Heart right ventricle (tissue), 16 donors: ENCODE measurements around the gene DRG1. TPM values are rescaled to one million over a fixed set of nuclear protein-coding genes. Genes with fewer than 3 reads are reported as not detected.
A peak's percentile ranks its signal among the peaks of the same experiment; 100 is the strongest.
"Not testable (repeated sequence)": the region's sequence is repeated elsewhere in the genome, so short reads cannot be mapped to it uniquely, and the experiment has no call there.

Experiments
- ATAC-seq, 8 donors: fragments of 200-7000 bp; cut with Tn5 transposase; one replicate each; pipeline ENCODE4 v1.9.1; 2020; ENCODE audit warnings: mild to moderate bottlenecking in 8 of 8, moderate library complexity in 8 of 8, moderate number of reproducible peaks in 1 of 8
- DNase-seq, 2 donors: peaks; one replicate each; pipeline ENCODE4 v3.0.0-alpha.2; 2020
- H3K27ac ChIP-seq, 10 donors: fragments of 200-600 bp; sonication (generic) in 2 of 10; one replicate each; pipeline versions ENCODE4 v1.5.0 to v1.8.0; 2020 to 2022; ENCODE audit warnings: mild to moderate bottlenecking in 3 of 10
- H3K27me3 ChIP-seq, 7 donors: fragments of 200-600 bp; one replicate each; pipeline ENCODE4 v1.8.0; 2021 to 2022; ENCODE audit warnings: mild to moderate bottlenecking in 2 of 7
- H3K36me3 ChIP-seq, 9 donors: fragments of 200-600 bp; sonication (generic) in 1 of 9; one replicate each; pipeline versions ENCODE4 v1.5.0 to v1.8.0; 2020 to 2022; ENCODE audit warnings: mild to moderate bottlenecking in 2 of 9
- H3K4me1 ChIP-seq, 9 donors: fragments of 200-600 bp; sonication (generic) in 1 of 9; one replicate each; pipeline versions ENCODE4 v1.5.0 to v1.8.0; 2020 to 2022; ENCODE audit warnings: mild to moderate bottlenecking in 4 of 9
- H3K4me3 ChIP-seq, 10 donors: fragments of 200-600 bp; sonication (generic) in 2 of 10; one replicate each; pipeline versions ENCODE4 v1.5.0 to v1.8.0; 2020 to 2022; ENCODE audit warnings: mild to moderate bottlenecking in 7 of 10, moderate library complexity in 2 of 10
- H3K9me3 ChIP-seq, 11 donors: fragments of 200-600 bp in 10 of 11; sonication (generic) in 2 of 11; one replicate each; pipeline versions ENCODE4 v1.5.0 to v1.8.0; 2013 to 2022; ENCODE audit warnings: mild to moderate bottlenecking in 2 of 11, control low read depth in 1 of 11, moderate library complexity in 1 of 11
- WGBS, 2 donors: extraction: QIAGEN DNeasy Blood & Tissue Kit; methylation state at CpG; one replicate each; pipeline ENCODE4 v1.1.7; 2013; ENCODE audit warnings: inconsistent platforms in 1 of 2; 5-methylcytosine and 5-hydroxymethylcytosine counted together
- intact Hi-C, 10 donors: fragments of 100-400 bp; cut with DNase I; formaldehyde crosslinking; loops; one replicate each; pipeline versions ENCODE4 v1.11.1 to v1.14.2; 2022
- polyA plus RNA-seq, 2 donors: library from polyadenylated mRNA; stranded (reverse); fragments of 200-250 nt; gene quantifications; one replicate each; pipeline ENCODE4 v1.2.3, GENCODE V29; 2013
- total RNA-seq, 10 donors: library from RNA; stranded (reverse); fragmentation: NEBNext Ultra II Directional in 3 of 10; extraction: Animal tissue kit (Norgen Biotek cat#: 25700) in 3 of 10; gene quantifications; one replicate each; pipeline versions ENCODE4 v1.2.1 to v1.2.4, GENCODE V29; 2021 to 2023
- TF ChIP-seq, protein P1 (sequence below), 9 donors: fragments of 200-600 bp; sonication (generic) in 2 of 9; IDR thresholded peaks; one replicate each; pipeline versions ENCODE4 v1.5.0 to v1.8.0; 2021 to 2022; ENCODE audit warnings: antibody characterized with exemption in 9 of 9, mild to moderate bottlenecking in 5 of 9, moderate library complexity in 1 of 9
- donor health status: Arrhythmogenic right ventricular cardiomyopathy.
- donor health status: ischemic (EF 13 %, LVEDD 7.1; RV severe dilation, severe dysfunction).
- donor health status: healthy with polysubstance abuse.
- donor health status: DM: no; HTN: yes; CAD: no.
- donor health status: DM: no; HTN: no; CAD: no.
- donor health status: ischemic (EF 25% LVEDD 6.9; RV normal size, moderate dysfunction).
- donor health status: ischemic (EF 25% LVEDD 5.7; RV mildly dilated, moderate dysfunction).
- donor health status: healthy.
- donor health status: DM: yes; HTN: yes; CAD: no.
- donor health status: Ischemic cardiomyopathy.
- donor health status: ischemic (EF 35%, LVEDD 5.7; RV mildly dilated, moderate dysfunction).
- donor health status: nonischemic (EF 11% LVEDD 7.7; RV severe dilation, severe dysfunction).
- donor health status: DM: yes; HTN: yes; CAD: no.
- donor health status: PGD.
- donor health status: ischemic (EF 29% LVEDD 5.4; RV normal size, mild dysfunction).
- donor health status: nonischemic (EF 23%, LVEDD 6.1; RV moderate dilation, normal function).

Gene DRG1
- total and polyA plus RNA-seq, 12 donors = 50.4 to 76.7 (median 61.2) TPM

DNA sequence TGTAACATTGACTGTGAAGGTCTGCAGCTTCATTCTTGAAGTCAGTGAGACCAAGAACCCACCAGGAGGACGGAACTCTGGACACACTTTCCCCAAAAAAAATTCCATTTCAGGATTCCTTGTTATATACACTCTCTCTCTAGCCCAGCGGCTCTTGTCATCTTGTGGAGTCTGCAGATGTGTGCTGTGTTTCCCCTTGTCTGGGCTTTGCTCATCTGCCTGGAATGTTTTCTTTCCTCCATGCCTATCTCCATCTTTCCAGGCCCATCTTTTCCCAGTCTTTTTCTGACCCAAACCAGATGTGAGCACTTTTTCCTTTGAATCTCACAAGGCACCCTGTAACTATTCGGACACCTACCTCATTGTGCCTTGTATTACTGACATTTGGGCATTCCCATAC lies 5.1 kb upstream of the DRG1 start:
- Histone ChIP-seq H3K4me3 (no peak overlapping the region), H3K27me3 (no peaks in the 10 kb centered on the region), H3K36me3 (no peaks in the 10 kb centered on the region), H3K4me1 (peaks cover 0 to 8% (median 5%) of the 10 kb centered on the region in 9 donors), H3K27ac (no peak overlapping the region), H3K9me3 (no peaks in the 10 kb centered on the region)
- no peak for ATAC-seq
- DNase-seq = no peak
- 67 to 71% methylated on average over 3 of the region's 3 CpGs for WGBS, 2 donors
- intact Hi-C loops = no loop called here
- TF ChIP-seq, protein P1, sequence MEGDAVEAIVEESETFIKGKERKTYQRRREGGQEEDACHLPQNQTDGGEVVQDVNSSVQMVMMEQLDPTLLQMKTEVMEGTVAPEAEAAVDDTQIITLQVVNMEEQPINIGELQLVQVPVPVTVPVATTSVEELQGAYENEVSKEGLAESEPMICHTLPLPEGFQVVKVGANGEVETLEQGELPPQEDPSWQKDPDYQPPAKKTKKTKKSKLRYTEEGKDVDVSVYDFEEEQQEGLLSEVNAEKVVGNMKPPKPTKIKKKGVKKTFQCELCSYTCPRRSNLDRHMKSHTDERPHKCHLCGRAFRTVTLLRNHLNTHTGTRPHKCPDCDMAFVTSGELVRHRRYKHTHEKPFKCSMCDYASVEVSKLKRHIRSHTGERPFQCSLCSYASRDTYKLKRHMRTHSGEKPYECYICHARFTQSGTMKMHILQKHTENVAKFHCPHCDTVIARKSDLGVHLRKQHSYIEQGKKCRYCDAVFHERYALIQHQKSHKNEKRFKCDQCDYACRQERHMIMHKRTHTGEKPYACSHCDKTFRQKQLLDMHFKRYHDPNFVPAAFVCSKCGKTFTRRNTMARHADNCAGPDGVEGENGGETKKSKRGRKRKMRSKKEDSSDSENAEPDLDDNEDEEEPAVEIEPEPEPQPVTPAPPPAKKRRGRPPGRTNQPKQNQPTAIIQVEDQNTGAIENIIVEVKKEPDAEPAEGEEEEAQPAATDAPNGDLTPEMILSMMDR (IDR thresholded peaks at IDR 0.05) = no peak

DNA sequence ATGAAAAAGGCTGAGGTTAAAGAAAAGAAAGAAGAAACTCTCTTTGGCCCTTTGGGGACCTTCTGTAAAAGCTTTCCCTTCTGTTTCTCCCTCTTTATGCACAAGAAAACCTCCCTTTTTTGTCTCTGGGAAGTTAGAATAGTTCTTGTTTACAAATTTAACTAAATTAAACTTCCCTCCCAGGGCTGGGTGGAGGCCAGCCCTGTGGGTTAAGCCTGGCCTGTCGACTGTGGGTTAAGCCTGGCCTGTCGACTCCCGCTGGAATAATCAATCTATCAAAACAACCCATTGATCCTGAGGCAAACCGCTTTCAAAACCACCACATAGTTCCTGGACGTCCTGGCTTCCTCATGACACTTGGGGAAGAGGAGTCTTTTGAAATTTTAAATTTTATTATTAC lies 1.2 kb upstream of the DRG1 start:
- 76 to 83% methylated on average over 5 of the region's 5 CpGs for WGBS, 2 donors
- no peak for DNase-seq
- TF ChIP-seq, protein P1 (IDR thresholded peaks at IDR 0.05) = no peak
- ATAC-seq = no peak
- H3K36me3 ChIP-seq = peaks cover 0 to 27% (median 16%) of the 10 kb centered on the region in 9 donors
- H3K9me3 ChIP-seq = no peaks in the 10 kb centered on the region
- no peaks in the 10 kb centered on the region for H3K27me3 ChIP-seq
- H3K4me1 ChIP-seq = peaks cover 0 to 26% (median 18%) of the 10 kb centered on the region in 9 donors
- H3K4me3 ChIP-seq = no peak overlapping the region
- peak overlapping the region in 2 of 10 donors; percentile 88 to 94 for H3K27ac ChIP-seq
- intact Hi-C loops = loop anchor here in 6 of 10 donors (2.0 to 5.0 kb wide), 2 partner anchors 51 kb away; partner anchors contain the start of gene PATZ1 (in 6 of the 6)

DNA sequence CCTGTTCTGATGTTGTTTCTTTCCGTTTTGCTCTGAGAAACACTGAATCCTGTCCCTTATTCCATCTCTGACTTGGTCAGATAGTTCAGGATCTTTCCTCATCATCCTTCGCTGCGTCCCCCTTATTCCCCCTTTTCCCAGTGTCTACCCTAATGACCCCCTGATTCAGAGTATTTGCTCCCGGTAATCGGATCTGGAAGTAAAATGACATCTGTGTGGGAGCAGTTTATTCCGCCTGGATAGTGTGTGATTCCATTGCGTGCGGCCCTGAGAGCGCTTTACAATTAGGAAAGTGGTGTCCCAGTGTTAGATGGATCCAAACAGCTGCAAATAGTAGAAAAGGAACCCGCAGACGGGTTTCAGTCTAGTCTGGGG lies 606 bp downstream of the DRG1 start:
- intact Hi-C loops = loop anchor here in 1 of 10 donors (10.0 kb wide), 1 partner anchor 65 kb away; no protein-coding TSS in a partner anchor

DNA sequence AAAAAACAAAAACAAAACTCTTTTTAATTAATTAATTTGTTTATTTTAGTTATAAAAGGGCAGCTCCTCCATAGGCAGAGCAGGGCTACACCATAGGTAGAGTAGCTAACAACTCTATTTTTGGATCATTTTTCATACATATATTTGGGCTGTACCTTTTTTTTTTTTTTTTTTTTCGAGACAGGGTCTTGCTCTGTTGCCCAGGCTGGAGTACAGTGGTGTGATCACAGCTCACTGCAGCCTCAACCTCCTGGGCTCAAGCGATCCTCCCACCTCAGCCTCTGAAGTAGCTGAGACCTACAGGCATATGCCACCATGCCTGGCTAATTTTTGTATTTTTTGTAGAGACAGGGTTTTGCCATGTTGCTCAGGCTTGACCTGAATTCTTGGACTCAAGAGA lies 2.9 kb downstream of the DRG1 start:
- H3K9me3 ChIP-seq, H3K27me3 ChIP-seq, H3K4me3 ChIP-seq, H3K27ac ChIP-seq, ATAC-seq, DNase-seq: not testable (repeated sequence)
- Histone ChIP-seq H3K4me1 (peaks cover 0 to 30% (median 18%) of the 10 kb centered on the region in 9 donors), H3K36me3 (peaks cover 0 to 68% (median 42%) of the 10 kb centered on the region in 9 donors)
- 82 to 92% methylated on average over 2 of the region's 2 CpGs for WGBS, 2 donors
- intact Hi-C loops = loop anchor here in 1 of 10 donors (10.0 kb wide), 1 partner anchor 62 kb away; no protein-coding TSS in a partner anchor

More for the DNA sequence above, 606 bp downstream of the DRG1 start:
- H3K9me3 ChIP-seq = no peaks in the 10 kb centered on the region
- H3K36me3 ChIP-seq = peaks cover 0 to 45% (median 29%) of the 10 kb centered on the region in 9 donors
- H3K4me1 ChIP-seq = peaks cover 0 to 26% (median 18%) of the 10 kb centered on the region in 9 donors
- H3K4me3 ChIP-seq = peak overlapping the region; percentile 70 to 100 (median 84)
- 2 to 3% methylated on average over 11 of the region's 11 CpGs for WGBS, 2 donors
- H3K27me3 ChIP-seq = no peaks in the 10 kb centered on the region
- DNase-seq = no peak
- H3K27ac ChIP-seq = peak overlapping the region; percentile 71 to 94 (median 88)
- peak in 4 of 8 donors; percentile 5 to 19 (median 16) for ATAC-seq
- TF ChIP-seq, protein P1 (IDR thresholded peaks at IDR 0.05) = no peak

DNA sequence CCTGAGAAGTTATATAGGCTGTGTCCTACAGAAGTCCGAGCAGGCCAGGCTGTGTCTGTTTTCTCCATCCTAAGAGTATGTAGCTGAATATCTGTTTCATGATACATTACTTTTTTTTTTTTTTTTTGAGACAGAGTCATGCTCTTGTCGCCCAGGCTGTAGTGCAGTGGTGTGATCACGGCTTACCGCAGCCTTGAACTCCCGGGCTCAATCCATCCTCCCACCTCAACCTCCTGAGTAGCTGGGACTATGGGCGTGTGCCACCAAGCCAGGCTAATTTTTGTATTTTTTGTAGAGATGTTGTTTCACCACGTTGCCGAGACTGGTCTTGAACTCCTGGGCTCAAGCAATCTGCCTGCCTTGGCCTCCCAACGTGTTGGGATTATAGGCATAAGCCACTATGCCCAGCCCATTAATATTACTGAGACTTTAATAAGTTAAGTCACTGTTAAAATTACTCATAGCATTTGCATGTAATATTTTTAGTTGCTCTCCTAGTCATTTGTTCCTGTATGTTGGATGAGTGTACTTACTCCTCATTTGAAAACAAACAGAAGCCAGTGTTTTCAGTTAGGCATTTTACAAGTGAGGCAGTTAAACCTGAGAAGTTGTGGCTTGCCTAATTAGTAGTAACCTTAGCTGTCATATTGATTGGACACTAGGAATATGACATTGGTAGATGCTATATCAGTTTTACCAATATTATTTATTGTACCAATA lies 26.1 kb downstream of the DRG1 start:
- TF ChIP-seq, protein P1 (IDR thresholded peaks at IDR 0.05) = no peak
- H3K9me3 ChIP-seq = no peaks in the 10 kb centered on the region
- 91 to 95% methylated on average over 9 of the region's 9 CpGs for WGBS, 2 donors
- no peaks in the 10 kb centered on the region for H3K27me3 ChIP-seq
- H3K4me3 ChIP-seq = no peak overlapping the region
- H3K4me1 ChIP-seq = no peaks in the 10 kb centered on the region
- intact Hi-C loops = no loop called here
- DNase-seq (no peak), ATAC-seq (no peak)
- H3K27ac ChIP-seq = no peak overlapping the region
- peaks cover 0 to 100% (median 94%) of the 10 kb centered on the region in 9 donors for H3K36me3 ChIP-seq
